Tibial nerve (tissue), 4 donors: ENCODE results near the gene PIGS.

Source experiments
- CTCF ChIP-seq, 5 experiments: fragments of 200-600 bp in 3 of 5; fragments of 450-650 bp in 2 of 5; sonication (generic) in 3 of 5; IDR thresholded peaks; one replicate each; pipeline ENCODE4 v1.5.1; 2016 to 2019; ENCODE audit warnings: antibody characterized with exemption in 5 of 5, mild to moderate bottlenecking in 3 of 5, moderate library complexity in 2 of 5
- EP300 ChIP-seq, 2 donors: sonication (generic); formaldehyde crosslinking; IDR thresholded peaks; one replicate each; pipeline ENCODE4 v1.6.1; 2017; ENCODE audit warnings: antibody characterized with exemption in 2 of 2, mild to moderate bottlenecking in 1 of 2
- POLR2A ChIP-seq, 2 donors: fragments of 450-650 bp; IDR thresholded peaks; one replicate each; pipeline ENCODE4 v1.6.1; 2017; ENCODE audit warnings: antibody characterized with exemption in 2 of 2, mild to moderate bottlenecking in 2 of 2, moderate library complexity in 2 of 2

- TF ChIP-seq CTCF (IDR thresholded peaks at IDR 0.05) (no peak), POLR2A (IDR thresholded peaks at IDR 0.05) (no peak), EP300 (IDR thresholded peaks at IDR 0.05) (no peak)
These were observed 11.2 kb upstream of the PIGS start for GRCh38 chr17:28582513-28582912.
